Measurements from ENCODE around the gene TNNT3. TPM values are rescaled to one million over a fixed set of nuclear protein-coding genes. Genes with fewer than 3 reads are reported as not detected.

TNNT3 gene
- total RNA-seq, 1 donor from 2014 or later = 3.5 TPM

GRCh38 chr11:1924646-1925372 lies 5.3 kb downstream of the TNNT3 start:
- Mint-ChIP-seq H3K4me3 (no peak overlapping the region), H3K9me3 (no peaks in the 10 kb centered on the region), H3K36me3 (ENCODE audit: low read depth) (no peaks in the 10 kb centered on the region), H3K27me3 (peaks cover 22% of the 10 kb centered on the region), H3K4me1 (no peaks in the 10 kb centered on the region), H3K27ac (no peak overlapping the region)
- ChIA-PET CTCF (no interaction called here), POLR2A (no interaction called here)
- ATAC-seq (ENCODE audit: low read depth) (no peak), DNase-seq (no peak)
- intact Hi-C loops (cut with micrococcal nuclease) = no loop called here
- TF ChIP-seq CTCF (IDR thresholded peaks at IDR 0.05) = no peak

GRCh38 chr11:1925373-1926155 lies 6.1 kb downstream of the TNNT3 start:
- Mint-ChIP-seq H3K27me3 (peaks cover 19% of the 10 kb centered on the region), H3K4me1 (no peaks in the 10 kb centered on the region), H3K4me3 (no peak overlapping the region), H3K27ac (no peak overlapping the region), H3K36me3 (ENCODE audit: low read depth) (no peaks in the 10 kb centered on the region), H3K9me3 (no peaks in the 10 kb centered on the region)
- ChIA-PET CTCF (no interaction called here), POLR2A (no interaction called here)
- TF ChIP-seq CTCF (IDR thresholded peaks at IDR 0.05) = no peak
- intact Hi-C loops (cut with micrococcal nuclease) = no loop called here
- ATAC-seq (ENCODE audit: low read depth) = no peak
- DNase-seq = no peak

- H3K4me1 Mint-ChIP-seq = no peaks in the 10 kb centered on the region
- no peak for TF ChIP-seq CTCF (IDR thresholded peaks at IDR 0.05)
- H3K36me3 Mint-ChIP-seq (ENCODE audit: low read depth) = no peaks in the 10 kb centered on the region
- intact Hi-C loops (cut with micrococcal nuclease) = no loop called here
- no peaks in the 10 kb centered on the region for H3K9me3 Mint-ChIP-seq
- no peak for ATAC-seq (ENCODE audit: low read depth)
- H3K27ac Mint-ChIP-seq = no peak overlapping the region
- CTCF ChIA-PET = no interaction called here
- H3K27me3 Mint-ChIP-seq = peaks cover 19% of the 10 kb centered on the region
- no peak overlapping the region for H3K4me3 Mint-ChIP-seq
- DNase-seq = no peak
- POLR2A ChIA-PET = no interaction called here
Measured at GRCh38 chr11:1926156-1927025, 6.9 kb downstream of the TNNT3 start.

GRCh38 chr11:1927026-1927847 lies 7.7 kb downstream of the TNNT3 start:
- Mint-ChIP-seq H3K4me3 (no peak overlapping the region), H3K9me3 (no peaks in the 10 kb centered on the region), H3K27ac (no peak overlapping the region), H3K4me1 (no peaks in the 10 kb centered on the region), H3K27me3 (peaks cover 24% of the 10 kb centered on the region), H3K36me3 (ENCODE audit: low read depth) (no peaks in the 10 kb centered on the region)
- ATAC-seq (ENCODE audit: low read depth) (no peak), DNase-seq (no peak)
- ChIA-PET POLR2A (no interaction called here), CTCF (no interaction called here)
- no peak for TF ChIP-seq CTCF (IDR thresholded peaks at IDR 0.05)
- intact Hi-C loops (cut with micrococcal nuclease) = no loop called here

Measured in activated B cell treated with CpG ODN at 0.5 μM for 24 hours (primary cell).